ENCODE results near the gene NRP1. TPM values are rescaled to one million over a fixed set of nuclear protein-coding genes. Genes with fewer than 3 reads are reported as not detected.
"Not testable (repeated sequence)": the region's sequence is repeated elsewhere in the genome, so short reads cannot be mapped to it uniquely, and the experiment has no call there.

NRP1 gene
- total and polyA plus RNA-seq, 10 donors: 4.8 to 202 (median 138) TPM

DNA sequence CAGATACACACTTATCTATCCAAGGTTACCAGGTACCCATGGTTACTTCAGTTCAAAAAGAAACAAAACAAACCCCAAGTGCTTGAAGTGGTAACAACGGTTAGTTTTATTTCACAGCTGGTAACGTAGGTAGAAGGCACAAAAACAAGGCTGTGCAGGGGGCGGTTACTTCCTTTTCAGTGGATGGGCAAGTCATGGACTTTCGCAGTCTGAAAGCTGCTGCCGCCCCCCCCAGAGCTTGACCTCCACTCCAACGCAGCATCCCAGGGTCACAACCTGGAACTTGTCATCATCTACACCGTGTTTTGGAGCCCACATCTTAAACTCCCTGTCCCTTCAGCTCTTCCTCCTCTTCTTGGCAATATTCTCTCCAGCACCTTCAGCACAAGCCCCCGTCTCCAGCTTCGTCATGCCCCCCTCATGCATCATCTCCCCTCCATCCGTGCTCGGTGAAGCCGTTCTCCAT is 195.3 kb downstream of the NRP1 start:
- intact Hi-C loops (cut with DNase I; ENCODE audit: low total_unique reads): no loop called here
- peak overlapping the region in 2 of 8 donors; percentile 21 to 38 for H3K27ac ChIP-seq

DNA sequence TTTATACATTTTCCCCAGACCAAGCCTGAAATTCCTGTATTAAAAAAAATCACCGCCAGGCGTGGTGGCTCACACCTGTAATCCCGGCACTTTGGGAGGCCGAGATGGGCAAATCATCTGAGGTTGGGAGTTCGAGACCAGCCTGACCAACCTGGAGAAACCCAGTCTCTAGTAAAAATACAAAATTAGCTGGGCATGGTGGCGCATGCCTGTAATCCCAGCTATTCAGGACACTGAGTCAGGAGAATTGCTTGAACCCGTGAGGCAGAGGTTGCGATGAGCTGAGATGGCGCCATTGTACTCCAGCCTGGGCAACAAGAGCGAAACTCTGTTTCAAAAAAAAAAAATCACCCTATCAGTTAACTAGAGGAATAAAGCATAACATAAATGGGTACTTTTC is 195.8 kb downstream of the NRP1 start:
- Histone ChIP-seq H3K4me1 (peaks cover 0 to 34% (median 0%) of the 10 kb centered on the region in 6 donors), H3K27ac (peak overlapping the region in 1 of 8 donors; percentile 28)
- H3K4me3 ChIP-seq; H3K36me3 ChIP-seq; H3K27me3 ChIP-seq (replicated peaks in 1 of 7); DNase-seq; H3K9me3 ChIP-seq; intact Hi-C loops (cut with DNase I; ENCODE audit: low total_unique reads): not testable (repeated sequence)
- 83 to 92% (median 87%) methylated on average over 10 of the region's 10 CpGs for WGBS, 5 donors

More for the DNA sequence above, 195.3 kb downstream of the NRP1 start:
- 51 to 63% (median 58%) methylated on average over 12 of the region's 12 CpGs for WGBS, 5 donors
- no peaks in the 10 kb centered on the region for H3K9me3 ChIP-seq
- H3K27me3 ChIP-seq (replicated peaks in 1 of 7): no peaks in the 10 kb centered on the region
- peak overlapping the region in 1 of 8 donors; percentile 19 for H3K4me3 ChIP-seq
- no peak for DNase-seq
- no peak for TF ChIP-seq POLR2AphosphoS5 (IDR thresholded peaks at IDR 0.05)
- TF ChIP-seq, protein P1, sequence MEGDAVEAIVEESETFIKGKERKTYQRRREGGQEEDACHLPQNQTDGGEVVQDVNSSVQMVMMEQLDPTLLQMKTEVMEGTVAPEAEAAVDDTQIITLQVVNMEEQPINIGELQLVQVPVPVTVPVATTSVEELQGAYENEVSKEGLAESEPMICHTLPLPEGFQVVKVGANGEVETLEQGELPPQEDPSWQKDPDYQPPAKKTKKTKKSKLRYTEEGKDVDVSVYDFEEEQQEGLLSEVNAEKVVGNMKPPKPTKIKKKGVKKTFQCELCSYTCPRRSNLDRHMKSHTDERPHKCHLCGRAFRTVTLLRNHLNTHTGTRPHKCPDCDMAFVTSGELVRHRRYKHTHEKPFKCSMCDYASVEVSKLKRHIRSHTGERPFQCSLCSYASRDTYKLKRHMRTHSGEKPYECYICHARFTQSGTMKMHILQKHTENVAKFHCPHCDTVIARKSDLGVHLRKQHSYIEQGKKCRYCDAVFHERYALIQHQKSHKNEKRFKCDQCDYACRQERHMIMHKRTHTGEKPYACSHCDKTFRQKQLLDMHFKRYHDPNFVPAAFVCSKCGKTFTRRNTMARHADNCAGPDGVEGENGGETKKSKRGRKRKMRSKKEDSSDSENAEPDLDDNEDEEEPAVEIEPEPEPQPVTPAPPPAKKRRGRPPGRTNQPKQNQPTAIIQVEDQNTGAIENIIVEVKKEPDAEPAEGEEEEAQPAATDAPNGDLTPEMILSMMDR (IDR thresholded peaks at IDR 0.05 in 8 of 11, conservative IDR thresholded peaks at IDR 0.05 in 3 of 11): no peak
- TF ChIP-seq POLR2A (IDR thresholded peaks at IDR 0.05): no peak
- no peaks in the 10 kb centered on the region for H3K36me3 ChIP-seq
- H3K4me1 ChIP-seq: peaks cover 0 to 34% (median 0%) of the 10 kb centered on the region in 6 donors

DNA sequence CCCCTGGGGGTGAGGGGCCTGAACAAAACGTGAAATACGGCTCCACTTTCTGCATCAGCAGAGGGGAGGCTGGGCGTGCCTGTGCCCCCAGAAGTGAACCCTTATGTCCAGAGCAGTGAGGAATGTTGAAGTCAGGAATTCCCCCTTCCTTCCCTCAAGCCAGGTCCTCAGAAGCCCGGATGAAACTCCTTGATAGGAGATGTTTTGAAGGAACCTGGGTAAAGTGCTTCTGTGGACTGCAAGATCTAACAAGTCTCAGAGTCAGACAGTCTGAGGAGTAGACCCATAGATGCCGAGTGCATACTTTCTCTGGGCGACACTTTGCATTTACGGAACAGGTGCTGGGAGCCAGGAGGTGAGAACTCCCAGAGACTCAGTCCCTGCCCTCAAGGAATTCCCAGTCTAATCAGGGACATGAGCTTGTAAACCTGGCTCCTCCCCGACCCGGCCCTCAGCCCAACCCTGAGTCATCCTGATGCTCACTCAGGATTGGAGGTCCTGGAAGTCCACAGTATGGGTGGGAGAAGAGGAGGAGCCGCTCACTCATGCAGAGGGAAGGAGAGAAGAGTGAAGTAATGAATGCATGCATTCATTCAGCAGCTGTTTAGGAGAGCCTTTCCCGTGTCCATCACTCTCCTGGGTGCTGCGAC is 197.0 kb downstream of the NRP1 start:
- no peak for DNase-seq
- intact Hi-C loops (cut with DNase I; ENCODE audit: low total_unique reads): no loop called here
- Histone ChIP-seq H3K9me3 (no peaks in the 10 kb centered on the region), H3K4me1 (peaks cover 0 to 45% (median under 1%) of the 10 kb centered on the region in 6 donors), H3K27ac (peak overlapping the region in 1 of 8 donors; percentile 0), H3K4me3 (no peak overlapping the region), H3K36me3 (no peaks in the 10 kb centered on the region), H3K27me3 (replicated peaks in 1 of 7) (no peaks in the 10 kb centered on the region)
- WGBS, 5 donors: 86 to 94% (median 90%) methylated on average over 10 to 12 of the region's 12 CpGs
- TF ChIP-seq POLR2AphosphoS5 (IDR thresholded peaks at IDR 0.05): no peak
- TF ChIP-seq, protein P1 (IDR thresholded peaks at IDR 0.05 in 8 of 11, conservative IDR thresholded peaks at IDR 0.05 in 3 of 11): no peak
- no peak for TF ChIP-seq POLR2A (IDR thresholded peaks at IDR 0.05)

DNA sequence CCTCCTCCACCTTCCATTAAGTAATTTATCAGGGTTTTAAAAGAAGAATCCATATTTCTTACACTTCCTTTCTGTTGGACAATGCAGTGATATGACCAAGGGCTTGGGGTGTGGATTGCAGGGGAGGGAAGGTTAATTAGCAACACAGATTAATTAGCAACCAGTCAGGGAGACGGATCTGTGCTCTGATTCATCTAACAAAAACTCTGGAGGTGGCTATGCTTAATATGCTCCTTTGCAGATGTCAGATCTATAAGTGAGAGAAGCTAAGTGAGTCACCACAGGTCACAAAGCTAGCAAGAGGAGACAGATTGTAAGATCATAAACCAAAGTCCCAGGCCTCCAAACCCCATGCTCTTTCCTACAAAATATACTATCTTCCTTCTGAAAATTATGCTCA is 197.7 kb downstream of the NRP1 start:
- TF ChIP-seq, protein P1 (IDR thresholded peaks at IDR 0.05 in 8 of 11, conservative IDR thresholded peaks at IDR 0.05 in 3 of 11): no peak
- TF ChIP-seq POLR2AphosphoS5 (IDR thresholded peaks at IDR 0.05): no peak
- no peak for TF ChIP-seq POLR2A (IDR thresholded peaks at IDR 0.05)
- 41 to 68% (median 57%) methylated on average over 1 of the region's 1 CpG for WGBS, 5 donors
- Histone ChIP-seq H3K9me3 (no peaks in the 10 kb centered on the region), H3K4me3 (no peak overlapping the region), H3K4me1 (peaks cover 0 to 50% (median 5%) of the 10 kb centered on the region in 6 donors), H3K27me3 (replicated peaks in 1 of 7) (no peaks in the 10 kb centered on the region), H3K36me3 (no peaks in the 10 kb centered on the region), H3K27ac (peak overlapping the region in 1 of 8 donors; percentile 0)
- intact Hi-C loops (cut with DNase I; ENCODE audit: low total_unique reads): no loop called here
- DNase-seq: no peak

Data from spleen (tissue), 11 donors.